Measurements from ENCODE around the gene IFIT1.

Gene IFIT1

DNA sequence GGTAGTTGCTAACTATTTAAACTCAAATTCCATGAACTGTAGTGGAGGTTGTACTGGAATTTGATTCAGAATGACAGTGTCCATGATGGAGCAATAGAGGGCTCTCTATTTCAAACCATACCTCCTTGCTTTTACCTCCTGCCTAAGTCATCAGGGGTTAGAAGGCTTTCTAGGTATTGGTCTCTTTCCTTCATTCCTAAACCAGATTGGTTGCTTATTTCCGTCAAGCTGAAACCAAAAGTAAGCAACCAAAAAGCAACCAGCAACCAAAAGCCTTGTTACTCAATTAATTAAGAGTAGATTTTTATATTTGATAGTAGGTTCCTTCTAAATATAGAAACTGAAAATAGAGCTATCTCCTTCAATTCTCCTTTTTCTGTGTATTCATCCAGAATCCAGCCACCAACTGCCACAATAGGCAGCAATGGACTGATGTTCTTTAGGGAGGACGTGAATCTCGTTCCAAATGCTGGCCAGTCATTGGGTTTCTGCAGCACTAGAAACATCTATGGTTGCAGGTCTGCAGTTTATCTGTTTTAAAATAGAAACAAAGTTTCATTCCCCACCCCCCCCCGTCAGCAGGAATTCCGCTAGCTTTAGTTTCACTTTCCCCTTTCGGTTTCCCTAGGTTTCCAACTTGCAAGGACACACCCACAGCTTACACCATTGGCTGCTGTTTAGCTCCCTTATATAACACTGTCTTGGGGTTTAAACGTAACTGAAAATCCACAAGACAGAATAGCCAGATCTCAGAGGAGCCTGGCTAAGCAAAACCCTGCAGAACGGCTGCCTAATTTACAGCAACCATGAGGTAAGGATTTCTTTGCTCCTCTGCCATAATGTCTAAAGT lies at the start of gene IFIT1 (continued):
- no peak for TF ChIP-seq ZNF157 (tag by site-specific recombination; IDR thresholded peaks at IDR 0.05)
- TF ChIP-seq ZNF138 (tag by site-specific recombination; IDR thresholded peaks at IDR 0.05; ENCODE audit: borderline replicate concordance), result no peak
- no peak for TF ChIP-seq ZNF223 (tag by site-specific recombination; IDR thresholded peaks at IDR 0.05)
- TF ChIP-seq ZNF654 (tag by site-specific recombination; IDR thresholded peaks at IDR 0.05; ENCODE audit: low read depth), result 0 out of 2 replicates have a peak, but pooled peaks have one; percentile 1
- no peak for TF ChIP-seq HOXD13 (CRISPR knock-in tag; IDR thresholded peaks at IDR 0.05; ENCODE audit: borderline replicate concordance)
- TF ChIP-seq ZNF660 (tag by site-specific recombination; IDR thresholded peaks at IDR 0.05), result 0 out of 2 replicates have a peak, but pooled peaks have one; percentile 12
- no peak for TF ChIP-seq ZNF626 (tag by site-specific recombination; IDR thresholded peaks at IDR 0.05)
- TF ChIP-seq ZNF560 (tag by site-specific recombination; IDR thresholded peaks at IDR 0.05; ENCODE audit: borderline replicate concordance), result no peak
- TF ChIP-seq, protein P1, sequence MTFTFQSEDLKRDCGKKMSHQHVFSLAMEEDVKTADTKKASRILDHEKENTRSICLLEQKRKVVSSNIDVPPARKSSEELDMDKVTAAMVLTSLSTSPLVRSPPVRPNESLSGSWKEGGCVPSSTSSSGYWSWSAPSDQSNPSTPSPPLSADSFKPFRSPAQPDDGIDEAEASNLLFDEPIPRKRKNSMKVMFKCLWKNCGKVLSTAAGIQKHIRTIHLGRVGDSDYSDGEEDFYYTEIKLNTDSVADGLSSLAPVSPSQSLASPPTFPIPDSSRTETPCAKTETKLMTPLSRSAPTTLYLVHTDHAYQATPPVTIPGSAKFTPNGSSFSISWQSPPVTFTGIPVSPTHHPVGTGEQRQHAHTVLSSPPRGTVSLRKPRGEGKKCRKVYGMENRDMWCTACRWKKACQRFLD (tag by site-specific recombination; IDR thresholded peaks at IDR 0.05), result no peak
- TF ChIP-seq ZNF514 (tag by site-specific recombination; IDR thresholded peaks at IDR 0.05), result no peak
- TF ChIP-seq ZBTB17 (tag by site-specific recombination; IDR thresholded peaks at IDR 0.05), result no peak
- TF ChIP-seq, protein P2, sequence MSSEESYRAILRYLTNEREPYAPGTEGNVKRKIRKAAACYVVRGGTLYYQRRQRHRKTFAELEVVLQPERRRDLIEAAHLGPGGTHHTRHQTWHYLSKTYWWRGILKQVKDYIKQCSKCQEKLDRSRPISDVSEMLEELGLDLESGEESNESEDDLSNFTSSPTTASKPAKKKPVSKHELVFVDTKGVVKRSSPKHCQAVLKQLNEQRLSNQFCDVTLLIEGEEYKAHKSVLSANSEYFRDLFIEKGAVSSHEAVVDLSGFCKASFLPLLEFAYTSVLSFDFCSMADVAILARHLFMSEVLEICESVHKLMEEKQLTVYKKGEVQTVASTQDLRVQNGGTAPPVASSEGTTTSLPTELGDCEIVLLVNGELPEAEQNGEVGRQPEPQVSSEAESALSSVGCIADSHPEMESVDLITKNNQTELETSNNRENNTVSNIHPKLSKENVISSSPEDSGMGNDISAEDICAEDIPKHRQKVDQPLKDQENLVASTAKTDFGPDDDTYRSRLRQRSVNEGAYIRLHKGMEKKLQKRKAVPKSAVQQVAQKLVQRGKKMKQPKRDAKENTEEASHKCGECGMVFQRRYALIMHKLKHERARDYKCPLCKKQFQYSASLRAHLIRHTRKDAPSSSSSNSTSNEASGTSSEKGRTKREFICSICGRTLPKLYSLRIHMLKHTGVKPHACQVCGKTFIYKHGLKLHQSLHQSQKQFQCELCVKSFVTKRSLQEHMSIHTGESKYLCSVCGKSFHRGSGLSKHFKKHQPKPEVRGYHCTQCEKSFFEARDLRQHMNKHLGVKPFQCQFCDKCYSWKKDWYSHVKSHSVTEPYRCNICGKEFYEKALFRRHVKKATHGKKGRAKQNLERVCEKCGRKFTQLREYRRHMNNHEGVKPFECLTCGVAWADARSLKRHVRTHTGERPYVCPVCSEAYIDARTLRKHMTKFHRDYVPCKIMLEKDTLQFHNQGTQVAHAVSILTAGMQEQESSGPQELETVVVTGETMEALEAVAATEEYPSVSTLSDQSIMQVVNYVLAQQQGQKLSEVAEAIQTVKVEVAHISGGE (tag by site-specific recombination; conservative IDR thresholded peaks at IDR 0.05; ENCODE audit: low read depth), result no peak
- no peak for TF ChIP-seq KLF8 (tag by site-specific recombination; IDR thresholded peaks at IDR 0.05)
- peak; percentile 52 for TF ChIP-seq KLF9 (tag by site-specific recombination; IDR thresholded peaks at IDR 0.05; ENCODE audit: low read depth)
- TF ChIP-seq ZNF664 (tag by site-specific recombination; IDR thresholded peaks at IDR 0.05), result no peak
- TF ChIP-seq, protein P3, sequence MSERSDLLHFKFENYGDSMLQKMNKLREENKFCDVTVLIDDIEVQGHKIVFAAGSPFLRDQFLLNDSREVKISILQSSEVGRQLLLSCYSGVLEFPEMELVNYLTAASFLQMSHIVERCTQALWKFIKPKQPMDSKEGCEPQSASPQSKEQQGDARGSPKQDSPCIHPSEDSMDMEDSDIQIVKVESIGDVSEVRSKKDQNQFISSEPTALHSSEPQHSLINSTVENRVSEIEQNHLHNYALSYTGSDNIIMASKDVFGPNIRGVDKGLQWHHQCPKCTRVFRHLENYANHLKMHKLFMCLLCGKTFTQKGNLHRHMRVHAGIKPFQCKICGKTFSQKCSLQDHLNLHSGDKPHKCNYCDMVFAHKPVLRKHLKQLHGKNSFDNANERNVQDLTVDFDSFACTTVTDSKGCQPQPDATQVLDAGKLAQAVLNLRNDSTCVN (tag by site-specific recombination; optimal IDR thresholded peaks at IDR 0.05), result no peak
- TF ChIP-seq ZXDB (tag by site-specific recombination; IDR thresholded peaks at IDR 0.05), result peak; percentile 25; the same call in 1 of the 2 replicates
- TF ChIP-seq, protein P4, sequence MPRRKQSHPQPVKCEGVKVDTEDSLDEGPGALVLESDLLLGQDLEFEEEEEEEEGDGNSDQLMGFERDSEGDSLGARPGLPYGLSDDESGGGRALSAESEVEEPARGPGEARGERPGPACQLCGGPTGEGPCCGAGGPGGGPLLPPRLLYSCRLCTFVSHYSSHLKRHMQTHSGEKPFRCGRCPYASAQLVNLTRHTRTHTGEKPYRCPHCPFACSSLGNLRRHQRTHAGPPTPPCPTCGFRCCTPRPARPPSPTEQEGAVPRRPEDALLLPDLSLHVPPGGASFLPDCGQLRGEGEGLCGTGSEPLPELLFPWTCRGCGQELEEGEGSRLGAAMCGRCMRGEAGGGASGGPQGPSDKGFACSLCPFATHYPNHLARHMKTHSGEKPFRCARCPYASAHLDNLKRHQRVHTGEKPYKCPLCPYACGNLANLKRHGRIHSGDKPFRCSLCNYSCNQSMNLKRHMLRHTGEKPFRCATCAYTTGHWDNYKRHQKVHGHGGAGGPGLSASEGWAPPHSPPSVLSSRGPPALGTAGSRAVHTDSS (tag by site-specific recombination; IDR thresholded peaks at IDR 0.05), result no peak
- TF ChIP-seq, protein P5, sequence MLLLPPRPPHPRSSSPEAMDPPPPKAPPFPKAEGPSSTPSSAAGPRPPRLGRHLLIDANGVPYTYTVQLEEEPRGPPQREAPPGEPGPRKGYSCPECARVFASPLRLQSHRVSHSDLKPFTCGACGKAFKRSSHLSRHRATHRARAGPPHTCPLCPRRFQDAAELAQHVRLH (tag by site-specific recombination; IDR thresholded peaks at IDR 0.05), result no peak
- TF ChIP-seq ZNF155 (tag by site-specific recombination; IDR thresholded peaks at IDR 0.05), result no peak
- no peak for TF ChIP-seq ZNF555 (tag by site-specific recombination; conservative IDR thresholded peaks at IDR 0.05)
- TF ChIP-seq OVOL3 (tag by site-specific recombination; IDR thresholded peaks at IDR 0.05), result no peak
- no peak for TF ChIP-seq ZNF423 (tag by site-specific recombination; IDR thresholded peaks at IDR 0.05)
- no peak for TF ChIP-seq ZBTB21 (tag by site-specific recombination; IDR thresholded peaks at IDR 0.05)
- TF ChIP-seq ZNF324 (tag by site-specific recombination; IDR thresholded peaks at IDR 0.05), result no peak
- TF ChIP-seq, protein P6, sequence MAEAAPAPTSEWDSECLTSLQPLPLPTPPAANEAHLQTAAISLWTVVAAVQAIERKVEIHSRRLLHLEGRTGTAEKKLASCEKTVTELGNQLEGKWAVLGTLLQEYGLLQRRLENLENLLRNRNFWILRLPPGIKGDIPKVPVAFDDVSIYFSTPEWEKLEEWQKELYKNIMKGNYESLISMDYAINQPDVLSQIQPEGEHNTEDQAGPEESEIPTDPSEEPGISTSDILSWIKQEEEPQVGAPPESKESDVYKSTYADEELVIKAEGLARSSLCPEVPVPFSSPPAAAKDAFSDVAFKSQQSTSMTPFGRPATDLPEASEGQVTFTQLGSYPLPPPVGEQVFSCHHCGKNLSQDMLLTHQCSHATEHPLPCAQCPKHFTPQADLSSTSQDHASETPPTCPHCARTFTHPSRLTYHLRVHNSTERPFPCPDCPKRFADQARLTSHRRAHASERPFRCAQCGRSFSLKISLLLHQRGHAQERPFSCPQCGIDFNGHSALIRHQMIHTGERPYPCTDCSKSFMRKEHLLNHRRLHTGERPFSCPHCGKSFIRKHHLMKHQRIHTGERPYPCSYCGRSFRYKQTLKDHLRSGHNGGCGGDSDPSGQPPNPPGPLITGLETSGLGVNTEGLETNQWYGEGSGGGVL (tag by site-specific recombination; IDR thresholded peaks at IDR 0.05), result no peak
- TF ChIP-seq, protein P7, sequence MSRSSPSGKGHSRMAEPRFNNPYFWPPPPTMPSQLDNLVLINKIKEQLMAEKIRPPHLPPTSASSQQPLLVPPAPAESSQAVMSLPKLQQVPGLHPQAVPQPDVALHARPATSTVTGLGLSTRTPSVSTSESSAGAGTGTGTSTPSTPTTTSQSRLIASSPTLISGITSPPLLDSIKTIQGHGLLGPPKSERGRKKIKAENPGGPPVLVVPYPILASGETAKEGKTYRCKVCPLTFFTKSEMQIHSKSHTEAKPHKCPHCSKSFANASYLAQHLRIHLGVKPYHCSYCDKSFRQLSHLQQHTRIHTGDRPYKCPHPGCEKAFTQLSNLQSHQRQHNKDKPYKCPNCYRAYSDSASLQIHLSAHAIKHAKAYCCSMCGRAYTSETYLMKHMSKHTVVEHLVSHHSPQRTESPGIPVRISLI (tag by site-specific recombination; IDR thresholded peaks at IDR 0.05), result no peak
- TF ChIP-seq ZNF202 (tag by site-specific recombination; IDR thresholded peaks at IDR 0.05; ENCODE audit: borderline replicate concordance), result no peak
- TF ChIP-seq ZBTB20 (tag by site-specific recombination; IDR thresholded peaks at IDR 0.05), result no peak
- TF ChIP-seq ZBTB7A (tag by site-specific recombination; IDR thresholded peaks at IDR 0.05; ENCODE audit: low read depth), result no peak

Data from HEK293 (cell line).